ENCODE results near the gene NPAS3.

NPAS3 gene

DNA sequence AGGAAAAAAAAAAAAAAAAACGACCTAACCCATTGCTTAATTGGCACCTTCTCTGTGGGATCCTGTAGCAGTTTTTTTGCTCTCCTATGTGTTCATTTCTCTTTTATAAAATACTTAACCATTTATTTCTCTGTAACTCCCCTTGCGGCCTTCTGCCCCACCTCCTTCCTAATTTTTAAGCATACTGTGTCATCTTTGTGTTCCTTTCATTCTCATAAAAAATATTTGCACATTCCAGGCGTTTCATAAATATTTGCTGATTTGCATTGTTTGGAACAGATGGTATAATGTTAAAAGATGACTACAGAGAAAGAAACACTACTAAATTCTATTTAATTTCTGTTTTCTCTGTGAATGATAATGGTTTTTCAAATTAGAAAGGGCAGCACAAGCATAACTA lies 77.9 kb downstream of the NPAS3 start:
- Histone ChIP-seq H3K4me1 (ENCODE audit: control insufficient read depth, insufficient read depth, low read length) (no peaks in the 10 kb centered on the region), H3K27me3 (ENCODE audit: control insufficient read depth in 1 of 2, insufficient read depth in 2 of 2, low read length in 2 of 2) (no peaks in the 10 kb centered on the region), H3K4me3 (ENCODE audit: low read length in 2 of 2) (no peak overlapping the region), H3K9ac (ENCODE audit: low read length in 2 of 2) (no peak overlapping the region), H3K27ac (ENCODE audit: low read length) (no peak overlapping the region), H3K9me3 (ENCODE audit: control insufficient read depth in 2 of 2, low read length in 2 of 2) (no peaks in the 10 kb centered on the region), H3K36me3 (ENCODE audit: control insufficient read depth in 2 of 2, insufficient read depth in 2 of 2, low read length in 2 of 2) (no peaks in the 10 kb centered on the region)

DNA sequence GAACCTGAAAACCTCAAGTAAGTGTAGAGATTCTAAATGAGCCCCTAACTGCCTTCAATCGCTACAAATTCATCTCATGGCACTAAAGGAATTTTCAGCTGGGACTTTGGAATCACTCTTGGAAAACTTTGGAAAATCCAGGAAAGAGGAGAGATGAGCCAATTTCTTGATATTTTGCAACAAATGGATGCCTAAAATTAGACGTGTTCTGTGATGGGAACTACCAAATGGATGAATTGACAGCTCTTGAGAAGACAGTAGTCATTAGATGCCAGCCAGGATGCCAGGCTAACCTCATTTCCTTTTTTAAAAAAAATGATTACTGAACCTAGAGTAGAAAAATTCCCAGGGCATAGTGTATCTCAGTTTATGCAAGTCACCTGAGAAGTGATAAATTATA lies 78.3 kb downstream of the NPAS3 start:
- Histone ChIP-seq H3K4me1 (ENCODE audit: control insufficient read depth, insufficient read depth, low read length) (no peaks in the 10 kb centered on the region), H3K9me3 (ENCODE audit: control insufficient read depth in 2 of 2, low read length in 2 of 2) (no peaks in the 10 kb centered on the region), H3K36me3 (ENCODE audit: control insufficient read depth in 2 of 2, insufficient read depth in 2 of 2, low read length in 2 of 2) (no peaks in the 10 kb centered on the region), H3K4me3 (ENCODE audit: low read length in 2 of 2) (no peak overlapping the region), H3K27me3 (ENCODE audit: control insufficient read depth in 1 of 2, insufficient read depth in 2 of 2, low read length in 2 of 2) (no peaks in the 10 kb centered on the region), H3K27ac (ENCODE audit: low read length) (no peak overlapping the region), H3K9ac (ENCODE audit: low read length in 2 of 2) (no peak overlapping the region)

DNA sequence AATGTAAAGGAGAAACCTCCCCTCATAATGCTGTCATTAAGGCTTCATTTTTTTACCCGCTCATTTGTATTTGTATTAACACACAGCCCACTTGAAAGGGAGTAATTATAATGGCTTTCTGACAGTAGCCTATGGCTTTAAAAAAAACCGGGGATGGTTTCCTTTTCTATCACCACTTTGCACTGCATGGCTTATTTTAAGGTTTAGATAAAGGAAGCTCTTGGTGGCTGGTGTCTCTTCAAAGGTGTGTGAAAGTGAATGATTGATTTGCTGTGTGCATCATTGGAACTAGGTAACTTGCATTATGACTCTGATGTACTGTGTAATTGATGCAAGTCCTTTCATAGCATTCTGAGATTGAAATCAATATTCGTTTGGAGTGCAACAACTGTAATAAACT lies 80.7 kb downstream of the NPAS3 start:
- H3K4me1 ChIP-seq (ENCODE audit: control insufficient read depth, insufficient read depth, low read length), result no peaks in the 10 kb centered on the region
- H3K9ac ChIP-seq (ENCODE audit: low read length in 2 of 2), result no peak overlapping the region
- H3K36me3 ChIP-seq (ENCODE audit: control insufficient read depth in 2 of 2, insufficient read depth in 2 of 2, low read length in 2 of 2), result no peaks in the 10 kb centered on the region
- H3K27me3 ChIP-seq (ENCODE audit: control insufficient read depth in 1 of 2, insufficient read depth in 2 of 2, low read length in 2 of 2), result no peaks in the 10 kb centered on the region
- no peak overlapping the region for H3K27ac ChIP-seq (ENCODE audit: low read length)
- no peak overlapping the region for H3K4me3 ChIP-seq (ENCODE audit: low read length in 2 of 2)
- H3K9me3 ChIP-seq (ENCODE audit: control insufficient read depth in 2 of 2, low read length in 2 of 2), result no peaks in the 10 kb centered on the region

DNA sequence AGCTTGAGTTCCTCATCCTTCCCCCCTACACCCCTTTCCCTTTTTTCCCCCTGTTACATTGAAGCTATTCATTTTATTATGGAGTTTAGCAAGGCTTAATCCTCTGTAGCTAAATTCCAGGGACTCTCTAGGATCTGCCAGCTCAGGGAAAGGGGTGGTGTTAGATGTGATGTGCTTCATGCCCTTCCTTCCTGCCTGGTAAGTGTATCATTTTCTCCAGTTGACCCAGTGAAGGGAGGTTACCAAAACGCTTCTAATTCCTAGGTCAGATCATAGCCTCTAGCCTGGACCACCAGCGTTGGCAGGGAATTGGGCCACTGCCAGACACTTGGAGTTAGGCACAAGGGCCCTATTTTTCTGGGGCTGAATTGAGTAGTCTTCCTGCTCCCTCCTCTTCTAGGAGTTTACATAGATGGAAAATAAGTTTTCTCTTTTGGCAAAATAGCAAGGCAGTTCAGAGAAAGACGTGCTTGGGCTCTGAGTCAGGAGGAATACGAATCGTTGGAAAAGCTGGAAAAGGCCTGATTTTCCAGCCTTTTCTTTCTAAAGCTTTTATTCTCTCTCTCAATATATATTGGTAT lies 88.3 kb downstream of the NPAS3 start:
- no peak overlapping the region for H3K9ac ChIP-seq (ENCODE audit: low read length in 2 of 2)
- H3K4me3 ChIP-seq (ENCODE audit: low read length in 2 of 2), result peak overlapping the region in 1 of 2 donors; percentile 24
- peak overlapping the region; percentile 4 for H3K27ac ChIP-seq (ENCODE audit: low read length)
- no peaks in the 10 kb centered on the region for H3K9me3 ChIP-seq (ENCODE audit: control insufficient read depth in 2 of 2, low read length in 2 of 2)
- H3K36me3 ChIP-seq (ENCODE audit: control insufficient read depth in 2 of 2, insufficient read depth in 2 of 2, low read length in 2 of 2), result no peaks in the 10 kb centered on the region
- no peaks in the 10 kb centered on the region for H3K27me3 ChIP-seq (ENCODE audit: control insufficient read depth in 1 of 2, insufficient read depth in 2 of 2, low read length in 2 of 2)
- no peaks in the 10 kb centered on the region for H3K4me1 ChIP-seq (ENCODE audit: control insufficient read depth, insufficient read depth, low read length)

DNA sequence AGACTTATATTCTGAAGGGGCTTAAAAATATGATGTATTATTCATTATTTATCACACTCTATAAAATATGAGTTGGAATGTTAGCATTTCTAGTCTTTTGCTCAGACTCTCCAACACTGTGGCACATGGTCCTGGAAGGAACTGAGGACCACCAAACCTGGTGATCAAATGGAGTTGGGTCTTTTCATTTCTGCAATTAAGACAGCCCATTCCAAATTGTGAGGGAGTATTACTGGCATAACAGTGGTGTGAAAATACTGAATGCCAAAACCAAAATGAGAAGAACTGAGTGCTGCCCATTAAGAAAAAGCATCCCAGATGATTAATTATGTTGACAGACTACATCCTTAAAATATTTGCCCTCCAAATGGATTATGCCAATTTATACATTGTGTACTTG lies 90.8 kb downstream of the NPAS3 start:
- Histone ChIP-seq H3K27ac (ENCODE audit: low read length) (no peak overlapping the region), H3K9me3 (ENCODE audit: control insufficient read depth in 2 of 2, low read length in 2 of 2) (no peaks in the 10 kb centered on the region), H3K9ac (ENCODE audit: low read length in 2 of 2) (no peak overlapping the region), H3K27me3 (ENCODE audit: control insufficient read depth in 1 of 2, insufficient read depth in 2 of 2, low read length in 2 of 2) (no peaks in the 10 kb centered on the region), H3K4me3 (ENCODE audit: low read length in 2 of 2) (no peak overlapping the region), H3K36me3 (ENCODE audit: control insufficient read depth in 2 of 2, insufficient read depth in 2 of 2, low read length in 2 of 2) (no peaks in the 10 kb centered on the region), H3K4me1 (ENCODE audit: control insufficient read depth, insufficient read depth, low read length) (no peaks in the 10 kb centered on the region)

DNA sequence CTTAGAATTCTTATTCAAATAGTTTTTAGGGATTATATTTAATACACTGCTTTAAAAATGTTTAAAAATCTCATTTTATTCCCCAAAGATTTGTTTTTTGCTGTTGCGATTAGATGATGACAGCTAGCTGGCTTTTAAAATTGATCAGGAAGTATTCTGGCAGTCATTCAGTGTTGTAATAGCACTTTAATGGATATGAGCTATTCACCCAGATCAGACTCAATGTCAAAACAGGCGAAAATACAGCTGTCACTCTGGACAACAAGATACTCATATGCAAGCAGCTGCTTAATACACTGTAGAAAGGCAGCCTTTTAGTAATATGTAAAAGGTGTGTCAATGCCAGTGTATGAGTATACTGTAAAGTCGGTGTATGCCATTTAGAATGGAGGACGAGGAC lies 91.7 kb downstream of the NPAS3 start:
- Histone ChIP-seq H3K4me3 (ENCODE audit: low read length in 2 of 2) (no peak overlapping the region), H3K9me3 (ENCODE audit: control insufficient read depth in 2 of 2, low read length in 2 of 2) (no peaks in the 10 kb centered on the region), H3K9ac (ENCODE audit: low read length in 2 of 2) (no peak overlapping the region), H3K36me3 (ENCODE audit: control insufficient read depth in 2 of 2, insufficient read depth in 2 of 2, low read length in 2 of 2) (no peaks in the 10 kb centered on the region), H3K27ac (ENCODE audit: low read length) (no peak overlapping the region), H3K4me1 (ENCODE audit: control insufficient read depth, insufficient read depth, low read length) (no peaks in the 10 kb centered on the region), H3K27me3 (ENCODE audit: control insufficient read depth in 1 of 2, insufficient read depth in 2 of 2, low read length in 2 of 2) (no peaks in the 10 kb centered on the region)

DNA sequence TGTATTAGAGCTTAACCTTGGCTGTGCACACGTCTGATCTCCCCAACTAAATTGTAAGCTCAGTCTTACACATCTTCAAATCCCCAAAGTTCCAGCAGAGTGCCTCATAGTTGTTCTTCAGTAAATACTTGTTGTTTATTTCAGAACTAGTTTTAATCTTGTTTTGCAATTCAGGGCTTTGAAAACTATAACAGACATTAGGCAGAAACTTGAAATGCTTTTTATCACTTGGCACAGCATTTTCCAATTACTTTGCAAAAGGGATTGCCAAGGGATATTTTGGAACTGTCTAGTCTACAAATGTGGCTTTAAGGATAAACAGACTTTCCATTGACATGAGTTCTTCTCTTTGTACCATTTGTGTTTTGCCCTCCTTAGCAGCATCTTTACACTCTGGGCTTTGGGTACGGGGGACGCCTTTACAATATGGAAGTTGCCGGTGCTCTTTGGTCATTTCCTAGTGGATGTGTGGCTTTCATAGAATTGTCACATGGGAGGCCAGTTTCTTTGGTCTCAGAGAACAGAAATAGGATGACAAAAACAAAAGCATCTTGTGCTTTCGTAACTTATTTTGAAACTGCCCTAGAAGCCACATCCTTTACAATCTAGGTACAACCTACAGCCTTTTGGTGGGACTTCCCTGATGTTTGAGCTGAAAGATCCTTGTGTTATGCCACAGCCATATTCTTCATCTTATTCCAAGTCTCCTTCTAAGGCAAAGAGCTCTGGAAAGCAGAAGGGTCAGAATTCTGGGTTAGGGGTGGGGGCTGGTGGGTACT lies 96.9 kb downstream of the NPAS3 start:
- Histone ChIP-seq H3K4me1 (ENCODE audit: control insufficient read depth, insufficient read depth, low read length) (no peaks in the 10 kb centered on the region), H3K9me3 (ENCODE audit: control insufficient read depth in 2 of 2, low read length in 2 of 2) (no peaks in the 10 kb centered on the region), H3K27me3 (ENCODE audit: control insufficient read depth in 1 of 2, insufficient read depth in 2 of 2, low read length in 2 of 2) (no peaks in the 10 kb centered on the region), H3K9ac (ENCODE audit: low read length in 2 of 2) (no peak overlapping the region), H3K4me3 (ENCODE audit: low read length in 2 of 2) (no peak overlapping the region), H3K27ac (ENCODE audit: low read length) (no peak overlapping the region), H3K36me3 (ENCODE audit: control insufficient read depth in 2 of 2, insufficient read depth in 2 of 2, low read length in 2 of 2) (no peaks in the 10 kb centered on the region)

DNA sequence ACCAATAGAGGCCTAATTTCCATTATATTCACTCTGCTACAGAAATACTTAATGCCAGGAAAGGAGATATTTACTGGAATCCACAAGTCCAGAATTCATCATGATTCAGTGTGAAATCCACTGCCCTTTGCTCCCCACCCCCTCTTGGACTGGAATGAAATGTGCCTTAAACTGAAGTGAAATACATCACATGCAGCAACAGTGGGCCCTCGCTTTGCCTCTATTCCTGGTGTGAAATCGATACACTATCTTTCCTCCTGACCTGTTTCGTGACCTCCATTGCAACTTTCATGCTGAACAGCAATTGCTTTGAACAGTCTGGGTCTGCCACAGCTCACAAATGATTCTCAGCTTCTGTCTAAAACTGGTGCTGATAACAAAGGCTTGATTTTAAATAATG lies 100.6 kb downstream of the NPAS3 start:
- H3K36me3 ChIP-seq (ENCODE audit: control insufficient read depth in 2 of 2, insufficient read depth in 2 of 2, low read length in 2 of 2), result no peaks in the 10 kb centered on the region
- H3K9ac ChIP-seq (ENCODE audit: low read length in 2 of 2), result no peak overlapping the region
- no peaks in the 10 kb centered on the region for H3K4me1 ChIP-seq (ENCODE audit: control insufficient read depth, insufficient read depth, low read length)
- no peaks in the 10 kb centered on the region for H3K9me3 ChIP-seq (ENCODE audit: control insufficient read depth in 2 of 2, low read length in 2 of 2)
- H3K4me3 ChIP-seq (ENCODE audit: low read length in 2 of 2), result no peak overlapping the region
- no peak overlapping the region for H3K27ac ChIP-seq (ENCODE audit: low read length)
- H3K27me3 ChIP-seq (ENCODE audit: control insufficient read depth in 1 of 2, insufficient read depth in 2 of 2, low read length in 2 of 2), result no peaks in the 10 kb centered on the region

DNA sequence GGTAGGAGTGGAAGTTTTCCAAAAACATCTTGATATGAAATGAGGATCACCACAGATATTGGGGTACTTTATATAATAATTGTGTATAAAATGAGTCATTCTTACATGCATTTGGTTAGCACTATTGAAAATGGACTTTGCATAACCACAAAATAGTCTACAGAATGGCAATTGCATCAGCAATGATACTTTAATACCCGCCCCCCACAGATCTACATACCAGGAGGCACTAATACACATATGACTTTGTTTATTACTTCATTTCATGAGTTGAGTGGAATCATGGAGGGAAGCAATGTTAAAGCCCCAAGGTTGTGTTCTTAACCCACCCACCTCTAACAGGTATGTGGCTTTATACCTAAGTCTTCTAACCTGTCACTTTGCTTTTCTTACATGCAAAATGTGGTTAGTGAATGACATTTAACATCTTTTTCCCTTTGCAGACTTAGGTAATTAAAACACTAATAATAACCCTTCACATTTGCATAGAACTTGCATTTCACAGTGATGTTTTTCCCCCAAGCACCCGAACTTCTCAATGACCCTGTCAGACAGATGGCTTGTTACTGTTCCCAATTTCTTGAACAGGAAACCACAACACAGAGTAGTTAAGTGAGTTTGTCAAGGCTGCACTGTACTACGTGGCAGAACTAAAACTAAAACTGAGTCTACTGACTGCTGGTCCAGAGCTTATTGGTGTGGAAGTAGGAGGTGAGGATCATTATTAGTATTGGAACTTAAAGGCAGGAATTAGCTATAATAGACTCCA lies 101.9 kb downstream of the NPAS3 start:
- H3K4me1 ChIP-seq (ENCODE audit: control insufficient read depth, insufficient read depth, low read length), result no peaks in the 10 kb centered on the region
- no peak overlapping the region for H3K27ac ChIP-seq (ENCODE audit: low read length)
- H3K4me3 ChIP-seq (ENCODE audit: low read length in 2 of 2), result no peak overlapping the region
- H3K9me3 ChIP-seq (ENCODE audit: control insufficient read depth in 2 of 2, low read length in 2 of 2), result peaks cover 0 to 5% of the 10 kb centered on the region in 2 donors
- H3K9ac ChIP-seq (ENCODE audit: low read length in 2 of 2), result no peak overlapping the region
- H3K36me3 ChIP-seq (ENCODE audit: control insufficient read depth in 2 of 2, insufficient read depth in 2 of 2, low read length in 2 of 2), result no peaks in the 10 kb centered on the region
- no peaks in the 10 kb centered on the region for H3K27me3 ChIP-seq (ENCODE audit: control insufficient read depth in 1 of 2, insufficient read depth in 2 of 2, low read length in 2 of 2)

DNA sequence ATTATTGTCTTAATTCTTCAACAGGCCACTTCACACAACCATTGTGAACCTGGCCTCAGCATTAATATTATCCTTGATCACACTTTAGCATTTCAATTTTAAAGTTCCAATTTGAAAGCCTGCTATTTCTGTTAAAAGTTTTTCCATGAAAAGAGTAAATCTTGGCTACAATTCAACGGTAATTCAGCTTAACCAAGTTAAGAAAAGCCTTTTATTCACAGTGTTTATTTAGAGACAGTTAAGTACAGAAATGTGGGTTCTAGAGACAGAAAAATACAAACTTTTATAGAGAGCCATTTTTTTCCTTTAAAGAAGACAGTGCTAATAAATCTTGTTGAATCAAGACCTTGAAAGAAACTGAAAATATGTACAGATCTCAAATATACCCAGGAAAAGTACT lies 103.9 kb downstream of the NPAS3 start:
- Histone ChIP-seq H3K9ac (ENCODE audit: low read length in 2 of 2) (no peak overlapping the region), H3K4me1 (ENCODE audit: control insufficient read depth, insufficient read depth, low read length) (no peaks in the 10 kb centered on the region), H3K27me3 (ENCODE audit: control insufficient read depth in 1 of 2, insufficient read depth in 2 of 2, low read length in 2 of 2) (no peaks in the 10 kb centered on the region), H3K27ac (ENCODE audit: low read length) (no peak overlapping the region), H3K9me3 (ENCODE audit: control insufficient read depth in 2 of 2, low read length in 2 of 2) (peaks cover 0 to 5% of the 10 kb centered on the region in 2 donors), H3K36me3 (ENCODE audit: control insufficient read depth in 2 of 2, insufficient read depth in 2 of 2, low read length in 2 of 2) (no peaks in the 10 kb centered on the region), H3K4me3 (ENCODE audit: low read length in 2 of 2) (no peak overlapping the region)

DNA sequence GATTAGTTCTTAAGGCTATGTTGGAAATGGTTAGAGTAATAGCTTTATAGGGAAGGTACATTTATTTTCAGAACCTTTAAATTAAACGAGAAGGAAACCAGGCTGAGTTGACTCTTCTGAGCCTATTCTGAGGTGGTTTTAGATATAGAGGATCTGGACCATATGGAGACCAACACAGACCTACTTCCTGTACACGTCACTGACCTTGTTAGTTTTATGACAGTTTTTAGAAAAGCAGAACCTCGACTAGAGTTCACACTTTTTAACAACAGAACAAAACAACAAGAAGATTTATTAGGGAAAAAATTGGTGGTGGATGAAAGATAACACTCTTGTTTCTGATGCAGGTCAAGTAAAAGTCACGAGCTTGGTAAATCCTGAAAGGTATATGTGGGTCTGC lies 107.1 kb downstream of the NPAS3 start:
- no peak overlapping the region for H3K4me3 ChIP-seq (ENCODE audit: low read length in 2 of 2)
- H3K9ac ChIP-seq (ENCODE audit: low read length in 2 of 2), result no peak overlapping the region
- H3K27me3 ChIP-seq (ENCODE audit: control insufficient read depth in 1 of 2, insufficient read depth in 2 of 2, low read length in 2 of 2), result no peaks in the 10 kb centered on the region
- H3K4me1 ChIP-seq (ENCODE audit: control insufficient read depth, insufficient read depth, low read length), result no peaks in the 10 kb centered on the region
- no peak overlapping the region for H3K27ac ChIP-seq (ENCODE audit: low read length)
- H3K9me3 ChIP-seq (ENCODE audit: control insufficient read depth in 2 of 2, low read length in 2 of 2), result peaks cover 0 to 5% of the 10 kb centered on the region in 2 donors
- H3K36me3 ChIP-seq (ENCODE audit: control insufficient read depth in 2 of 2, insufficient read depth in 2 of 2, low read length in 2 of 2), result no peaks in the 10 kb centered on the region
